GM19455 (cell line): ENCODE measurements around the gene STK36.

ENCODE experiments used
- ATAC-seq: cut with Tn5 transposase; IDR thresholded peaks from one replicate; pipeline ENCODE4 v1.9.1; 2021; ENCODE audit not compliant: unreplicated experiment

STK36 gene

DNA sequence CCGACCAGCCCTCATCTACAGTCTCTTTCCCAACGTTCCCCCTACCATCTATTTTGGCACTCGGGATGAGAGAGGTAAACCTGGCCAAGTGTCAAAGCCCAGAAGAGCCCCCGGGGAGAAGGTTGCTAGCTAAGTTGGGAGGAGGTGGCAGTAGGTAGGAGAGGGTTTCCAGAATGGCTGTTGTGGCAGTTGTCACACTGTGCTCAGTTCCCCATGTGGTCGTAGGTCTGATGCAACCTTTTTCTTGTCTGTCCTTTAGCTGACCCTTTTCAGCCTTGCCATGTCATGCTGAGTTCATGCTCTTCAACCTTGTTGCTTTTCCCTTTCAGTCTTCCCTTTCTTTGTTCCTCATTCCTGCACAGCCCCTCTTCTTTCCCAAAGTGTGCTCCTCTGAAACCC, 73.3 kb downstream of the STK36 start:
- no peak for ATAC-seq

DNA sequence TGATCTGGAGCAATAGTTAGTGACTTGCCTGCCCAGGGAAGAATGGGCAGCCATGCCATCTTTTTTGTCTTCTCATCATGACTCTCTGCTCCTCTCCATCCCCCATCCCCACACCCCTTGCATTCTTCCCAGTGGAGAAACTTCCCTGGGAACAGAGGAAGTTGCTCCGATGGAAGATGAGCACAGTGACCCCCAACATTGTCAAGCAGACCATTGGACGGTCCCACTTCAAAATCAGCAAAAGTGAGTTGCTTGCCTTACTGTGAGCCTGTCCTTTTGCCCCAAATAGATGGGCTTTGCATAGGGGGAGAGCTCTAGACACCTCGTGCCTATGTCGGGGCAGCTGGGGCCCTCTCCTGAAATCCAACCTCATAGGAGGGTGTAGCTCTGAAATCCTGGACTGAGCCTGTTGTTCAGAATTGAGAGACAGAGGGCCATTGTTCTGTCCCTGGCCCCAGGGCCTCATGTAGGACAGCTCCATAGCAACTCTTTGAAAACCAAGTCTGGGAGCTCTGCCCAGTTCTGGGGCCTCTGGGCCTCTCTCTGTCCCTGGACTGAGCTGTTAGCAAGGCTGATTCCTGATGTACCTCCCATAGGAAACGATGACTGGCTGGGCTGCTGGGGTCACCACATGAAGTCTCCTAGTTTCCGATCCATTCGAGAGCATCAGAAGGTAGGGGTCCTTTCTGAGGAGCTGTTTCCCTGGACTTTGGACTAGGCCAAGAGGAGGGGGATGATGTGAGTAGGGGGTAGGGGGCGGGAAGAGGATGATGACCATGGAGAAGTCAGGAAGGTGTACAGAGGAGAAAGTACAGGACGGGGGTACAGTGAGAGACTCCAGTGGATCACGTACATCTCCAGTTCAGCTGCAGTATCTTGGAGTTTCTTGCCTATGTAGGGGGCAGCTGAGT, 73.9 kb downstream of the STK36 start:
- no peak for ATAC-seq

DNA sequence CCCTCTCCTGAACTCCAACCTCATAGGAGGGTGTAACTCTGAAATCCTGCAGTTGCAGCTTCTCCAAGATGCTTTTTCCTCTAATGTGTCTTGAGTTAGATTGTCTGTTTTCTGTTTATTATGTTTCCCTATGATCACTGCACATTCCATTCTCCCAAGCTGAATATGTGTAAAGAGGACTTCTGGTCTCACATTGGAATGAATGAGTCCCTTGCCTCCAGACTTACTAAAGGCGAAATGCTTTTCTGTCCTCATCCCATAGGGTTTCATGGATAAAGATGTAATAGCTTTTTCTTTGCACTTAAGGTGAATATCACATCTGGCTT, 74.5 kb downstream of the STK36 start:
- no peak for ATAC-seq

DNA sequence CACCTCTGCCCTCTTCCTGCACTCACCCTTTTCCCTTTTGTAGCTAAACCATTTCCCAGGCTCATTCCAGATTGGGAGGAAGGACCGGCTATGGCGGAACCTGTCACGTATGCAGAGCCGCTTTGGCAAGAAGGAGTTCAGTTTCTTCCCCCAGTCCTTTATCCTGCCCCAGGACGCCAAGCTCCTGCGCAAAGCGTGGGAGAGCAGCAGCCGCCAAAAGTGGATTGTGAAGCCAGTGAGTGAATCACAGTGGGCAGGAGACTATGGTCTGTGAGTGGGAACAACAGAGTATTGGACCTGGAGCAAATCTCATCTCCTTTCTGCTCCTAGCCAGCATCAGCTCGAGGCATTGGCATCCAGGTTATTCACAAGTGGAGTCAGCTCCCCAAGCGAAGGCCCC, 75.1 kb downstream of the STK36 start:
- no peak for ATAC-seq

DNA sequence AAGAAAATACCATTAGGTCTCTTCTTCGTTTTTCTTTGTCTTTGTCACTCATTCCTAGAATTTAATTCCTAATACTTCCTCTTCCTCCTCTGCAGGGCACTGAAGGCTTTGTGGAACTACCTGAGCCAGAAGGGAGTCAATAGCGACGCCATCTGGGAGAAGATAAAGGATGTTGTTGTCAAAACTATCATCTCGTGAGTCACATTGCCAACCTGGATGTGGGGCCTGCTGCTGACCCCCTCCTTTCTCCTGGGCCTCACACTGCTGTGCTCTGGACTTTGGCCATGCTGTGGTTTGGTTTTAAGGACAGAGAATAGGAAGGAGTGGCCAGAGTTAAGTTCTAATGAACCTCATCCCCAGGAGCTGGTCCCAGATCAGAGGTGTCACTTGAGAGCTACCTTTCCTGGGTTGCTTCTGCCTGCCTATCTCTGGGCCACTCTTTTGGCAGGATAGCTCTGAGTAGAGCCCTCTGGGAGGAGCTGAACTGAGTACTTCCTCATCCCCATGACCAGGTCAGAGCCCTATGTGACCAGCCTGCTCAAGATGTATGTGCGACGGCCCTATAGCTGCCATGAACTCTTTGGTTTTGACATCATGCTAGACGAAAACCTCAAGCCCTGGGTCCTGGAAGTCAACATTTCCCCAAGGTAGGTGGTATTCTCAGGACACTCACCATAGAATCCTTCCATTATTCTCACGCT, 77.0 kb downstream of the STK36 start:
- ATAC-seq, result no peak
